Caco-2 (cell line): Measurements from ENCODE around the gene TMEM187. TPM values are rescaled to one million over a fixed set of nuclear protein-coding genes. Genes with fewer than 3 reads are reported as not detected.

Experiments
- BruUV-seq: library from RNA; stranded (reverse); fragments of 400-500 nt; replicated peaks from 2 replicates; lab custom pipeline; 2021; lab: Mats Ljungman, UMichigan
- CTCF ChIA-PET: fragments of 300-600 bp; sonication (Branson Sonifier 250); formaldehyde crosslinking; loops from one replicate; lab custom pipeline; 2022; ENCODE audit warnings: antibody characterized with exemption; lab: Charles Lee
- POLR2A ChIA-PET: fragments of 300-600 bp; sonication (Branson Sonifier 250); formaldehyde crosslinking; loops from one replicate; lab custom pipeline; 2022; ENCODE audit warnings: antibody characterized with exemption; lab: Charles Lee
- DNase-seq, 2 experiments: peaks; one replicate each; pipeline versions ENCODE4 v3.0.0 to v3.0.0-alpha.2; 2020 to 2022
- H3K27me3 ChIP-seq: replicated peaks from 2 replicates; pipeline ENCODE4 v1.6.0; 2011; ENCODE audit warnings: low read length; ENCODE audit not compliant: control insufficient read depth, insufficient read depth
- H3K36me3 ChIP-seq: 2 replicates; pipeline ENCODE4 v1.5.1; 2011; ENCODE audit warnings: low read length; ENCODE audit not compliant: control insufficient read depth, insufficient read depth
- H3K4me1 ChIP-seq: fragments of 250-450 bp; sonication (Bioruptor Pico); 2 replicates; pipeline ENCODE4 v1.5.1; 2020; ENCODE audit warnings: mild to moderate bottlenecking
- H3K4me3 ChIP-seq: 2 replicates; pipeline ENCODE4 v1.5.1; 2011; ENCODE audit warnings: low read depth, mild to moderate bottlenecking, control low read depth, low read length
- H3K9me3 ChIP-seq: fragments of 250-450 bp; sonication (Bioruptor Pico); 2 replicates; pipeline ENCODE4 v1.5.1; 2020; ENCODE audit warnings: mild to moderate bottlenecking, moderate library complexity
- H3K27ac Mint-ChIP-seq: one replicate; pipeline ENCODE4 v1.8.0; 2022; ENCODE audit warnings: mixed read lengths; ENCODE audit not compliant: unreplicated experiment
- H3K27me3 Mint-ChIP-seq: one replicate; pipeline ENCODE4 v1.8.0; 2022; ENCODE audit warnings: mixed read lengths; ENCODE audit not compliant: insufficient read depth, unreplicated experiment
- H3K36me3 Mint-ChIP-seq: one replicate; pipeline ENCODE4 v1.8.0; 2022; ENCODE audit warnings: mild to moderate bottlenecking, mixed read lengths; ENCODE audit not compliant: insufficient read depth, unreplicated experiment
- H3K4me1 Mint-ChIP-seq: one replicate; pipeline ENCODE4 v1.8.0; 2022; ENCODE audit warnings: low read depth, mixed read lengths; ENCODE audit not compliant: unreplicated experiment
- H3K4me3 Mint-ChIP-seq: one replicate; pipeline ENCODE4 v1.8.0; 2022; ENCODE audit warnings: mild to moderate bottlenecking, moderate library complexity, mixed read lengths; ENCODE audit not compliant: unreplicated experiment
- H3K9me3 Mint-ChIP-seq: one replicate; pipeline ENCODE4 v1.8.0; 2022; ENCODE audit warnings: mixed read lengths; ENCODE audit not compliant: unreplicated experiment
- CTCF ChIP-seq, 2 experiments: fragments of 200-600 bp in 1 of 2; IDR thresholded peaks; 1 replicate in 1 of 2; 2 replicates in 1 of 2; pipeline versions ENCODE4 v1.5.1 to v1.8.0; 2011 to 2022; ENCODE audit warnings: antibody characterized with exemption in 1 of 2, control low read depth in 1 of 2, inconsistent platforms in 1 of 2, low read depth in 1 of 2, low read length in 1 of 2, mild to moderate bottlenecking in 1 of 2, moderate library complexity in 1 of 2; ENCODE audit not compliant: insufficient read depth in 1 of 2, severe bottlenecking in 1 of 2, unreplicated experiment in 1 of 2
- intact Hi-C: fragments of 100-400 bp; cut with micrococcal nuclease; formaldehyde crosslinking; loops from one replicate; pipeline ENCODE4 v1.10.0; 2022; ENCODE audit not compliant: unreplicated experiment
- total RNA-seq: library from RNA; stranded (reverse); gene quantifications from 2 replicates; pipeline ENCODE4 v1.2.3, GENCODE V29; 2022

Gene TMEM187
- total RNA-seq, 1 experiment from 2014 or later, result 4.9 TPM

DNA sequence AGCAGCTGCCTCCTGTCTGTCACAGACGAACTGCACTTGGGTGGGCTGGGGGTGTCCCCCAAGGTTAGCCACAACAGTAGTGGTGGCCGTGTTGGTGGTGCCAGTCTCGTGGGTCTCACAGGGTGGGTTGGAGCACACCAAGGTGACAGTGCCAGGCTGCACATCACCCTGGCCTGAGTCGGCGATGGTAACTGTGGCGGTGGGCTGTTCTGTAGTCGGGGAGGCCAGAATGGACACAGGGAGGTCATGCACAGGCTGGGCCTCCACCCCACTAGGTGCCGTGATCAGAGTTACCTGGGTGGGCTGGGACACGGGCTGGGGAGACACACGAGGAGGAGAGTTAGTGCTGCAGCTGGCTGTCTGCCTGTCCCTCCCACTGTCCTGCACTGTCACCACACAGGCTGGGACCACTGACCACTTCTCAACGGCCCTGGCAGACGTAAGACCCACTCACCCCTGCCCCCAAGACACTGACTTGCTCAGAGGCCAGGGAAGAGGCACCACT lies 17.3 kb upstream of the TMEM187 start:
- no peaks in the 10 kb centered on the region for H3K4me1 Mint-ChIP-seq
- H3K9me3 Mint-ChIP-seq, result no peaks in the 10 kb centered on the region
- H3K4me3 Mint-ChIP-seq, result no peak overlapping the region
- Histone ChIP-seq H3K4me3 (no peak overlapping the region), H3K9me3 (no peaks in the 10 kb centered on the region), H3K4me1 (no peaks in the 10 kb centered on the region), H3K27me3 (no peaks in the 10 kb centered on the region), H3K36me3 (no peaks in the 10 kb centered on the region; the same call in 1 of the 2 replicates)
- intact Hi-C loops, result no loop called here
- no peak for DNase-seq
- H3K27me3 Mint-ChIP-seq, result no peaks in the 10 kb centered on the region
- ChIA-PET POLR2A (no interaction called here), CTCF (no interaction called here)
- H3K27ac Mint-ChIP-seq, result no peak overlapping the region
- peaks cover 78% of the 10 kb centered on the region for H3K36me3 Mint-ChIP-seq
- BruUV-seq, result no TSS peak
- TF ChIP-seq CTCF (IDR thresholded peaks at IDR 0.05; ENCODE audit: insufficient read depth in 1 of 2, low read depth in 1 of 2, low read length in 1 of 2, severe bottlenecking in 1 of 2, unreplicated experiment in 1 of 2), result no peak

DNA sequence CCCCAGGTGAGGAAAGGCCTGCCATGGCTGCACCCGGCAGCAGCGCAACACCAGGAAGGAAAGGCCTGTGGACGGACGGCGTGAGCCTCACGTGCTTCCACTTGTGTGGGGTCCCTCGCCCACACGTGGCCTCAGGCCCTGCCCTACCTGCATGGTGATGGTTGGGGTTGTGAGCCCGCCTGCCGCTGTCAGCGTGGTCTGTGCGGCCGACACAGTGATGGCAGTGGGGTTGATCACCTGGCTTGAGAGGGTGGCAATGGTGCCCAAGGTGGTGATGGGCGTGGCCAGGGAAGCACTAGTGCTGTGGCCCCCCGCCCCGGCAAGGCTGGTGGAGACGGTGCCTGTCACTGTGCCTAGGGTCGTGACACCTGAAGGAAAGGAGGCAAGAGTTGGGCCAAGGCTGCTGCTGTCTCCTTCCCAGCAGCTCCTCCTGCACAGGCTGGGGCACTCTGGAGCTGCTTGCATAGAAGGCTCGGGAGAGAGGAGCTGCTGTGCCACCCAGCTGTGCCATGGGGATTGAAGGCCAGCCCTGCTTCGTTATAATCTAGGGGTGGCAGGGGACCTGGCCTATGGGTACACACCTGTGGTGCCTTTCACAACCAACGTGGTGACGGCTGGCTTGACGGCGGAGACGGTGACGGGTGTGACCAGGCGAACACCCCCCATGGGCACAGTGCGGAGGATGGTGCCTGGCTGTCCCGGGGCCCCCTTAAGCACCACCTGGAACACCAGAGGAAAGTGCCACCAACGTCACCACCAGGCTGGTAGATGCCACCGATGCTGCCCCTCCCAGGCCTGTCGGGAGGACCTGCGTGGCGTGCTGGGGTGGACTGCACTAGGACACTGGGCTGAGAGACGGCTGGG lies 16.3 kb upstream of the TMEM187 start:
- Histone ChIP-seq H3K36me3 (no peaks in the 10 kb centered on the region; the same call in 1 of the 2 replicates), H3K9me3 (no peaks in the 10 kb centered on the region), H3K4me1 (no peaks in the 10 kb centered on the region), H3K4me3 (no peak overlapping the region), H3K27me3 (no peaks in the 10 kb centered on the region)
- POLR2A ChIA-PET, result no interaction called here
- no peaks in the 10 kb centered on the region for H3K4me1 Mint-ChIP-seq
- no peaks in the 10 kb centered on the region for H3K9me3 Mint-ChIP-seq
- H3K36me3 Mint-ChIP-seq, result peaks cover 76% of the 10 kb centered on the region
- TF ChIP-seq CTCF (IDR thresholded peaks at IDR 0.05; ENCODE audit: insufficient read depth in 1 of 2, low read depth in 1 of 2, low read length in 1 of 2, severe bottlenecking in 1 of 2, unreplicated experiment in 1 of 2), result no peak
- intact Hi-C loops, result no loop called here
- H3K27me3 Mint-ChIP-seq, result no peaks in the 10 kb centered on the region
- CTCF ChIA-PET, result interaction anchor here (1.6 kb wide), 1 partner anchor 10 kb away, joined by 3 read pairs; no protein-coding TSS in a partner anchor
- H3K4me3 Mint-ChIP-seq, result no peak overlapping the region
- no peak overlapping the region for H3K27ac Mint-ChIP-seq
- BruUV-seq, result no TSS peak
- DNase-seq, result no peak

GRCh38 chrX:153957224-153957623 lies 15.3 kb upstream of the TMEM187 start:
- BruUV-seq, result no TSS peak
- H3K4me3 ChIP-seq, result no peak overlapping the region

More at GRCh38 chrX:153957224-153957623, 15.3 kb upstream of the TMEM187 start:
- no peak overlapping the region for H3K4me3 Mint-ChIP-seq
- no peaks in the 10 kb centered on the region for H3K4me1 ChIP-seq
- no peak overlapping the region for H3K27ac Mint-ChIP-seq
- intact Hi-C loops, result no loop called here
- CTCF ChIA-PET, result interaction anchor here (1.6 kb wide), 1 partner anchor 10 kb away, joined by 3 read pairs; no protein-coding TSS in a partner anchor
- POLR2A ChIA-PET, result no interaction called here
- H3K4me1 Mint-ChIP-seq, result no peaks in the 10 kb centered on the region
- H3K9me3 ChIP-seq, result no peaks in the 10 kb centered on the region
- DNase-seq, result no peak
- no peaks in the 10 kb centered on the region; the same call in 1 of the 2 replicates for H3K36me3 ChIP-seq
- peaks cover 72% of the 10 kb centered on the region for H3K36me3 Mint-ChIP-seq
- H3K9me3 Mint-ChIP-seq, result no peaks in the 10 kb centered on the region
- H3K27me3 Mint-ChIP-seq, result no peaks in the 10 kb centered on the region
- no peak for TF ChIP-seq CTCF (IDR thresholded peaks at IDR 0.05; ENCODE audit: insufficient read depth in 1 of 2, low read depth in 1 of 2, low read length in 1 of 2, severe bottlenecking in 1 of 2, unreplicated experiment in 1 of 2)
- no peaks in the 10 kb centered on the region for H3K27me3 ChIP-seq
